Mesenchymal stem cell (in vitro differentiated cells and primary cell): ENCODE data around the gene APOL3. TPM values are rescaled to one million over a fixed set of nuclear protein-coding genes. Genes with fewer than 3 reads are reported as not detected.
A peak's percentile ranks its signal among the peaks of the same experiment; 100 is the strongest.
"Not testable (repeated sequence)": the region's sequence is repeated elsewhere in the genome, so short reads cannot be mapped to it uniquely, and the experiment has no call there.

Experiments
- DNase-seq: peaks from one replicate; pipeline ENCODE4 v3.0.0-alpha.2; 2013
- H2AFZ ChIP-seq: one replicate; pipeline ENCODE4 v1.6.1; 2013; ENCODE audit warnings: low read depth, mild to moderate bottlenecking, control low read depth, inconsistent platforms, low read length, moderate library complexity
- H2AK5ac ChIP-seq: 2 replicates; pipeline ENCODE4 v1.6.1; 2013; ENCODE audit warnings: low read length, moderate library complexity, mild to moderate bottlenecking, inconsistent platforms; ENCODE audit not compliant: severe bottlenecking
- H2BK120ac ChIP-seq: one replicate; pipeline ENCODE4 v1.6.1; 2013; ENCODE audit warnings: low read depth, mild to moderate bottlenecking, inconsistent platforms, low read length, moderate library complexity
- H2BK12ac ChIP-seq, 2 experiments: one replicate each; pipeline ENCODE4 v1.6.1; 2013; ENCODE audit warnings: inconsistent platforms in 2 of 2, low read length in 2 of 2, mild to moderate bottlenecking in 2 of 2, moderate library complexity in 2 of 2, control low read depth in 1 of 2
- H2BK15ac ChIP-seq: one replicate; pipeline ENCODE4 v1.6.1; 2013; ENCODE audit warnings: mild to moderate bottlenecking, low read depth, inconsistent platforms; ENCODE audit not compliant: poor library complexity, severe bottlenecking
- H2BK5ac ChIP-seq: 2 replicates; pipeline ENCODE4 v1.6.1; 2013; ENCODE audit warnings: low read depth, mild to moderate bottlenecking, low read length, control low read depth, inconsistent platforms; ENCODE audit not compliant: poor library complexity, severe bottlenecking
- H3K14ac ChIP-seq, 2 experiments: one replicate each; pipeline ENCODE4 v1.6.1; 2013; ENCODE audit warnings: inconsistent platforms in 2 of 2, low read length in 2 of 2, control low read depth in 1 of 2, mild to moderate bottlenecking in 1 of 2, moderate library complexity in 1 of 2
- H3K18ac ChIP-seq, 2 experiments: one replicate each; pipeline ENCODE4 v1.6.1; 2013; ENCODE audit warnings: inconsistent platforms in 2 of 2, low read length in 2 of 2, control low read depth in 1 of 2, low read depth in 1 of 2, mild to moderate bottlenecking in 1 of 2
- H3K23ac ChIP-seq, 2 experiments: one replicate each; pipeline ENCODE4 v1.6.1; 2013; ENCODE audit warnings: inconsistent platforms in 2 of 2, low read length in 2 of 2, mild to moderate bottlenecking in 2 of 2, moderate library complexity in 2 of 2, control low read depth in 1 of 2
- H3K27ac ChIP-seq: 2 replicates; pipeline ENCODE4 v1.5.1; 2013; ENCODE audit warnings: mild to moderate bottlenecking, moderate library complexity, low read length, control low read depth, inconsistent platforms; ENCODE audit not compliant: poor library complexity, severe bottlenecking
- H3K27me3 ChIP-seq, 2 experiments: 2 replicates each; pipeline versions ENCODE4 v1.6.1 to v1.7.0; 2013; ENCODE audit warnings: low read length in 2 of 2, mild to moderate bottlenecking in 2 of 2, moderate library complexity in 2 of 2, control low read depth in 1 of 2, inconsistent platforms in 1 of 2; ENCODE audit not compliant: control insufficient read depth in 1 of 2, insufficient read depth in 1 of 2
- H3K36me3 ChIP-seq, 2 experiments: 2 replicates each; pipeline versions ENCODE4 v1.6.1 to v1.7.0; 2013; ENCODE audit warnings: low read length in 2 of 2, control low read depth in 1 of 2, inconsistent platforms in 1 of 2, low read depth in 1 of 2, mild to moderate bottlenecking in 1 of 2; ENCODE audit not compliant: insufficient read depth in 2 of 2, control insufficient read depth in 1 of 2
- H3K4ac ChIP-seq, 2 experiments: one replicate each; pipeline ENCODE4 v1.6.1; 2013; ENCODE audit warnings: inconsistent platforms in 2 of 2, low read length in 2 of 2, mild to moderate bottlenecking in 2 of 2, moderate library complexity in 2 of 2, control low read depth in 1 of 2, low read depth in 1 of 2
- H3K4me1 ChIP-seq: 2 replicates; pipeline ENCODE4 v1.6.1; 2013; ENCODE audit warnings: low read depth, low read length, control low read depth; ENCODE audit not compliant: control insufficient read depth, insufficient read depth
- H3K4me2 ChIP-seq: 2 replicates; pipeline ENCODE4 v1.6.1; 2013; ENCODE audit warnings: low read length, mild to moderate bottlenecking, inconsistent platforms; ENCODE audit not compliant: poor library complexity, severe bottlenecking
- H3K4me3 ChIP-seq, 2 experiments: 2 replicates each; pipeline versions ENCODE4 v1.5.1 to v1.7.0; 2013; ENCODE audit warnings: low read length in 2 of 2, mild to moderate bottlenecking in 2 of 2, control low read depth in 1 of 2, low read depth in 1 of 2; ENCODE audit not compliant: insufficient read depth in 1 of 2
- H3K79me1 ChIP-seq: replicated peaks from 2 replicates; pipeline ENCODE4 v1.6.1; 2013; ENCODE audit warnings: mild to moderate bottlenecking, control low read depth, low read length, inconsistent platforms; ENCODE audit not compliant: poor library complexity, severe bottlenecking
- H3K9ac ChIP-seq: 2 replicates; pipeline ENCODE4 v1.7.0; 2013; ENCODE audit warnings: mild to moderate bottlenecking, low read length, moderate library complexity
- H3K9me3 ChIP-seq: 2 replicates; pipeline ENCODE4 v1.7.0; 2013; ENCODE audit warnings: mild to moderate bottlenecking, low read length; ENCODE audit not compliant: control insufficient read depth
- H4K8ac ChIP-seq: one replicate; pipeline ENCODE4 v1.6.1; 2013; ENCODE audit warnings: inconsistent platforms, mild to moderate bottlenecking, low read length, moderate library complexity
- H4K91ac ChIP-seq: one replicate; pipeline ENCODE4 v1.6.1; 2013; ENCODE audit warnings: mild to moderate bottlenecking, low read length, inconsistent platforms
- WGBS: methylation state at CpG from one replicate; pipeline ENCODE4 v1.1.7; 2013; ENCODE audit warnings: mixed read lengths; 5-methylcytosine and 5-hydroxymethylcytosine counted together
- polyA plus RNA-seq, 2 experiments: library from polyadenylated mRNA; stranded (reverse); fragments of 200-250 nt; gene quantifications; one replicate each; pipeline ENCODE4 v1.2.3, GENCODE V29; 2013

The APOL3 gene, protein sequence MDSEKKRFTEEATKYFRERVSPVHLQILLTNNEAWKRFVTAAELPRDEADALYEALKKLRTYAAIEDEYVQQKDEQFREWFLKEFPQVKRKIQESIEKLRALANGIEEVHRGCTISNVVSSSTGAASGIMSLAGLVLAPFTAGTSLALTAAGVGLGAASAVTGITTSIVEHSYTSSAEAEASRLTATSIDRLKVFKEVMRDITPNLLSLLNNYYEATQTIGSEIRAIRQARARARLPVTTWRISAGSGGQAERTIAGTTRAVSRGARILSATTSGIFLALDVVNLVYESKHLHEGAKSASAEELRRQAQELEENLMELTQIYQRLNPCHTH
- 4.5 TPM for polyA plus RNA-seq (2013, experiment 1 of 2)
- 4.5 TPM for polyA plus RNA-seq (2013, experiment 2 of 2)

DNA sequence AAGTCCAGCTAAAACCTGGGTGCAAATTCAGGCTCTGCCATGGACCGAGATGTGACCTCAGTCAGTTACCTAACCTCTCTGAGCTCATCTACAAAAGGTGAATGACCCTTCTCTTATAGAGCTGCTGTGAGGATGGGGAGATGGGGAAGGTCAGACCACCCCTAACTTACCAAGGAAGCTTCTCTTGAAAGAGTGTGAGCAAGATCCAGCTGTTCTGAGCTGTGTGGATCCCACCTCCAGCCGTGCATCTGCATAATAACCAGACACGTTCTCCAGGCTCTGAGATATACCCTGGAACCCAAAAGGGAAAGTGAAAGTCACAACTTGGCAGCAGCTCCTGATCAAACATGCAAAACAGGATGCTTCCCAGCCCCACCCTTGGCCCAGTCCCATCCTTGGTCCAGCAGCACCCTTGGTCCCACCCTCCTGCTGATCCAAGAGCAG is at the start of gene APOL3:
Gene APOL3, minus strand, starts transcription at position 257 of the 444 bp plus-strand sequence. CDS start 11,700 bp downstream, outside the sequence.
- no peak within 1 kb of the TSS for H3K27ac ChIP-seq
- H3K36me3 ChIP-seq, result no peaks in the 10 kb centered on the region
- 71% methylated on average over 2 of the region's 3 CpGs for WGBS
- no peaks in the 10 kb centered on the region for H3K79me1 ChIP-seq
- no peak within 1 kb of the TSS for H3K4me2 ChIP-seq
- H3K4me1 ChIP-seq, result peaks cover 5% of the 10 kb centered on the region
- peak; percentile 62 for DNase-seq
- H2BK5ac ChIP-seq, result no peak within 1 kb of the TSS
- no peak within 1 kb of the TSS for H2BK120ac ChIP-seq
- H2AFZ ChIP-seq, result no peak within 1 kb of the TSS
- H3K27me3 ChIP-seq, result peaks cover 0 to 20% of the 10 kb centered on the region in 2 experiments
- H3K9me3 ChIP-seq, result no peaks in the 10 kb centered on the region
- peak within 1 kb of the TSS in 1 of 2 experiments; percentile 73 for H3K4me3 ChIP-seq
- no peak within 1 kb of the TSS for H3K23ac ChIP-seq
- no peak within 1 kb of the TSS for H2AK5ac ChIP-seq
- H3K18ac ChIP-seq, result no peak within 1 kb of the TSS
- no peak within 1 kb of the TSS for H4K91ac ChIP-seq
- H3K4ac ChIP-seq, result no peak within 1 kb of the TSS
- no peak within 1 kb of the TSS for H3K14ac ChIP-seq
- H2BK12ac ChIP-seq, result no peak within 1 kb of the TSS
- H3K9ac ChIP-seq, result peak within 1 kb of the TSS; percentile 71
- H2BK15ac ChIP-seq, result peak within 1 kb of the TSS; percentile 56
- H4K8ac ChIP-seq, result peak within 1 kb of the TSS; percentile 32

DNA sequence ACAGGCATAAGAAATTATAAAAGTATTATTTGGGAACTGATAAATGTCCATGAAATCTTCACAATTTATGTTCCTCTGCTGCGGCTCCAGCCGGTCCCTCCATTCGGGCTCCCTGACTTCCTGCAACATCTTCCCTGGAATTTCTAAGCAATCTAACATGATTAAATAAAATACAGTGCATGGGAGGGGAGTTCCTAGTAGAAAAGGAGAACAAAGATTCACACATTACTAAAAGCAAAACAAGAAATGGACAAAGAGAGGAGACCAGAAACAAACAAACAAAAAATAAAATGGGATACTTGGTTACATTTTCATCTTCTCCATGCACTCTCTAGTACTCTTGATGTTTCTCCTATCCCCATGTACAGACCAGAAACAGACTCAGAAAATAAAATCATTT is 49.7 kb upstream of the APOL3 start:
- no peak overlapping the region for H3K27ac ChIP-seq
- no peaks in the 10 kb centered on the region for H3K36me3 ChIP-seq
- no peak overlapping the region for H3K23ac ChIP-seq
- no peak for DNase-seq
- H3K27me3 ChIP-seq, result peaks cover 2 to 20% of the 10 kb centered on the region in 2 experiments
- H4K91ac ChIP-seq, result no peak overlapping the region
- H2BK15ac ChIP-seq, result no peak overlapping the region
- H3K9ac ChIP-seq, result no peak overlapping the region
- no CpG with 5 or more reads among the region's 3 CpGs for WGBS
- no peak overlapping the region for H3K4me2 ChIP-seq
- H2BK12ac ChIP-seq, result no peak overlapping the region
- no peak overlapping the region for H3K4me3 ChIP-seq
- no peaks in the 10 kb centered on the region for H3K79me1 ChIP-seq
- H2AFZ ChIP-seq, result no peak overlapping the region
- no peak overlapping the region for H3K18ac ChIP-seq
- peaks cover 1% of the 10 kb centered on the region for H3K4me1 ChIP-seq
- no peak overlapping the region for H2AK5ac ChIP-seq
- H4K8ac ChIP-seq, result no peak overlapping the region
- H3K4ac ChIP-seq, result no peak overlapping the region
- H2BK5ac ChIP-seq, result no peak overlapping the region
- peaks cover 4% of the 10 kb centered on the region for H3K9me3 ChIP-seq
- H2BK120ac ChIP-seq, result no peak overlapping the region
- H3K14ac ChIP-seq, result no peak overlapping the region

DNA sequence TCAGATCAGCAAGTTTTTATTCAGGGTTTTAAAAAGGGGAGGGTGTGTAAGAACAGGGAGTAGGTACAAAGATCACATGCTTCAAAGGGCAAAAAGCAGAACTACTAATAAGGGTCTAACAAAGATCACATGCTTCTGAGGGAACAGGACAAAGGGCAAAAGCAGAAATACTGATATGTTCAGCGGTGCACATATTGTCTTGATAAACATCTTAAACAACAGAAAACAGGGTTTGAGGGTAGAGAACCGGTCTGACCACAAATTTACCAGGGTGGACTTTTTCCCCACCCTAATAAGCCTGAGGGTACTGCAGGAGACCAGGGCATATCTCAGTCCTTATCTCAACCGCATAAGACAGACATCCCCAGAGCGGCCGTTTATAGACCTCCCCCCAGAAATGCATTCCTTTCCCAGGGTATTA is 48.9 kb upstream of the APOL3 start:
- H4K8ac ChIP-seq, H3K4me3 ChIP-seq, H3K4ac ChIP-seq, H3K23ac ChIP-seq, H2BK12ac ChIP-seq, H2BK15ac ChIP-seq, H2BK5ac ChIP-seq, H3K9ac ChIP-seq, H3K18ac ChIP-seq, DNase-seq, H3K79me1 ChIP-seq, H2AK5ac ChIP-seq, H3K9me3 ChIP-seq, H4K91ac ChIP-seq, H3K4me2 ChIP-seq, H3K4me1 ChIP-seq, H2BK120ac ChIP-seq, H3K14ac ChIP-seq, H3K27ac ChIP-seq, H3K36me3 ChIP-seq, H2AFZ ChIP-seq: not testable (repeated sequence)
- WGBS, result 87% methylated on average over 3 of the region's 5 CpGs
- H3K27me3 ChIP-seq, result peaks cover 0 to 20% of the 10 kb centered on the region in 2 experiments

DNA sequence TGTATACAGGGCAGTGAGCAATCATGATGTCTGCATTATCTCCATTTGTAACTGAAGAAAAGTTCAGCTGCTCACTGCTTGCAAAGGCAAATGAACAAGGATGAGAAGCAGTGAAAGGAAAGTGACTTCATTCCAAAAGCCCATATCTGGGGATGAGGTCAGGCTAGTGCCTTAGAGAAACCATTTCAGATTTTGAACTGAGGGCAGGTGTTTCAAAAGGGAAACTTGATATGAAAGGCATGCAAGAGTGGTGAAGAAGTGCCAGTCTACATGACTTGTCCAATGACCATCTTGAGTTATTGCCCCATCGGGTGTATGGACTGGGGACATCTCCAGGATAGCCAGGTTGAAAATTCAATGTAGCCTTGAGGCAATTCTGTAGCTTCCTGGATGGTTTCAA is 48.4 kb upstream of the APOL3 start:
- Histone ChIP-seq H3K79me1 (no peaks in the 10 kb centered on the region), H2AFZ (no peak overlapping the region), H3K4me1 (peaks cover 1% of the 10 kb centered on the region), H3K18ac (no peak overlapping the region), H2AK5ac (no peak overlapping the region), H3K9ac (no peak overlapping the region), H2BK5ac (no peak overlapping the region), H3K9me3 (peaks cover 4% of the 10 kb centered on the region), H3K14ac (no peak overlapping the region), H4K91ac (no peak overlapping the region), H3K27me3 (peaks cover 0 to 14% of the 10 kb centered on the region in 2 experiments), H3K4me3 (no peak overlapping the region), H2BK15ac (no peak overlapping the region), H3K4ac (no peak overlapping the region), H4K8ac (no peak overlapping the region), H3K4me2 (no peak overlapping the region), H3K36me3 (no peaks in the 10 kb centered on the region), H3K23ac (no peak overlapping the region), H2BK12ac (no peak overlapping the region), H3K27ac (no peak overlapping the region), H2BK120ac (no peak overlapping the region)
- no peak for DNase-seq
- WGBS, result 95% methylated on average over 1 of the region's 1 CpG
